DND-41 (cell line): ENCODE measurements around the gene ZNF174.
A peak's percentile ranks its signal among the peaks of the same experiment; 100 is the strongest.

Experiments
- ATAC-seq: fragments of 200-7000 bp; cut with Tn5 transposase; 3 replicates; pipeline ENCODE4 v1.9.1; 2021; ENCODE audit warnings: low read depth; ENCODE audit not compliant: insufficient read depth
- DNase-seq: peaks from one replicate; pipeline ENCODE4 v3.0.0-alpha.2; 2020
- H2AFZ ChIP-seq: 2 replicates; pipeline ENCODE4 v1.6.0; 2012; ENCODE audit warnings: low read depth, low read length
- H3K27ac ChIP-seq: 2 replicates; pipeline ENCODE4 v1.5.1; 2012; ENCODE audit warnings: low read length, inconsistent platforms
- H3K27me3 ChIP-seq: fragments of 200-600 bp; sonication (generic); 2 replicates; pipeline ENCODE4 v1.6.0; 2012; ENCODE audit warnings: low read length, mild to moderate bottlenecking, inconsistent platforms; ENCODE audit not compliant: insufficient read depth, poor library complexity
- H3K36me3 ChIP-seq: 2 replicates; pipeline ENCODE4 v1.5.1; 2012; ENCODE audit warnings: low read length, inconsistent platforms; ENCODE audit not compliant: insufficient read depth
- H3K4me1 ChIP-seq: 2 replicates; pipeline ENCODE4 v1.5.1; 2012; ENCODE audit warnings: mild to moderate bottlenecking, low read length; ENCODE audit not compliant: insufficient read depth
- H3K4me2 ChIP-seq: 2 replicates; pipeline ENCODE4 v1.6.0; 2012; ENCODE audit warnings: mild to moderate bottlenecking, moderate library complexity, low read length, inconsistent platforms; ENCODE audit not compliant: insufficient read depth
- H3K4me3 ChIP-seq, 2 experiments: fragments of 200-600 bp in 1 of 2; shearing (Covaris generic) in 1 of 2; 2 replicates each; pipeline ENCODE4 v1.5.1; 2012 to 2016; ENCODE audit warnings: inconsistent platforms in 2 of 2, low read length in 2 of 2, mild to moderate bottlenecking in 2 of 2, low read depth in 1 of 2, moderate library complexity in 1 of 2
- H3K79me2 ChIP-seq: 2 replicates; pipeline ENCODE4 v1.6.0; 2012; ENCODE audit warnings: low read length, inconsistent platforms; ENCODE audit not compliant: insufficient read depth
- H3K9ac ChIP-seq: 2 replicates; pipeline ENCODE4 v1.6.0; 2012; ENCODE audit warnings: low read depth, mild to moderate bottlenecking, inconsistent platforms, low read length, moderate library complexity
- H3K9me3 ChIP-seq: 2 replicates; pipeline ENCODE4 v1.5.1; 2012; ENCODE audit warnings: low read length, moderate library complexity, mild to moderate bottlenecking, inconsistent platforms; ENCODE audit not compliant: insufficient read depth, severe bottlenecking
- H4K20me1 ChIP-seq: 2 replicates; pipeline ENCODE4 v1.6.0; 2012; ENCODE audit warnings: low read length; ENCODE audit not compliant: insufficient read depth
- CTCF ChIP-seq: IDR thresholded peaks from 2 replicates; pipeline ENCODE4 v1.5.1; 2012; ENCODE audit warnings: borderline replicate concordance, low read length, moderate library complexity, mild to moderate bottlenecking; ENCODE audit not compliant: poor library complexity, severe bottlenecking; ENCODE audit errors: extremely low read depth
- EZH2 ChIP-seq: IDR thresholded peaks from 3 replicates; pipeline ENCODE4 v1.6.1; 2012; ENCODE audit warnings: borderline replicate concordance, low read depth, mild to moderate bottlenecking, moderate library complexity, low read length, inconsistent platforms; ENCODE audit not compliant: severe bottlenecking

Gene ZNF174

GRCh38 chr16:3454631-3455147 lies 53.7 kb downstream of the ZNF174 start:
- no peak for ATAC-seq
- Histone ChIP-seq H3K27ac (no peak overlapping the region), H3K9ac (no peak overlapping the region), H3K27me3 (no peaks in the 10 kb centered on the region), H3K4me1 (peaks cover 24% of the 10 kb centered on the region), H3K79me2 (peaks cover 27% of the 10 kb centered on the region), H3K9me3 (no peaks in the 10 kb centered on the region), H3K4me3 (no peak overlapping the region), H4K20me1 (peaks cover 9% of the 10 kb centered on the region; the same call in 1 of the 2 replicates), H2AFZ (no peak overlapping the region), H3K4me2 (no peak overlapping the region), H3K36me3 (peaks cover 1% of the 10 kb centered on the region)
- TF ChIP-seq EZH2 (no peak), CTCF (no peak)
- no peak for DNase-seq

GRCh38 chr16:3457434-3458252 lies 56.6 kb downstream of the ZNF174 start:
- ATAC-seq (peak; percentile 88), DNase-seq (peak; percentile 91)
- Histone ChIP-seq H3K9me3 (no peaks in the 10 kb centered on the region), H3K79me2 (peaks cover 56% of the 10 kb centered on the region), H3K4me2 (peak overlapping the region; percentile 99), H3K27me3 (no peaks in the 10 kb centered on the region), H3K9ac (peak overlapping the region; percentile 90), H4K20me1 (peaks cover 32% of the 10 kb centered on the region), H3K4me1 (peaks cover 51% of the 10 kb centered on the region), H3K4me3 (peak overlapping the region; percentile 91 to 94), H3K27ac (peak overlapping the region; percentile 98), H2AFZ (peak overlapping the region; percentile 97), H3K36me3 (peaks cover 4% of the 10 kb centered on the region)
- TF ChIP-seq EZH2 (no peak), CTCF (peak; percentile 68)

GRCh38 chr16:3458278-3458851 lies 57.4 kb downstream of the ZNF174 start:
- peak overlapping the region; percentile 80 for H2AFZ ChIP-seq
- peak overlapping the region; percentile 90 for H3K9ac ChIP-seq
- peak overlapping the region; percentile 91 to 94; a peak in 3 of 4 replicates for H3K4me3 ChIP-seq
- peaks cover 4% of the 10 kb centered on the region for H3K36me3 ChIP-seq
- H3K27ac ChIP-seq, result peak overlapping the region; percentile 98
- H3K27me3 ChIP-seq, result no peaks in the 10 kb centered on the region
- H3K9me3 ChIP-seq, result no peaks in the 10 kb centered on the region
- peaks cover 63% of the 10 kb centered on the region for H3K79me2 ChIP-seq
- ATAC-seq (no peak), DNase-seq (peak; percentile 20)
- H3K4me1 ChIP-seq, result peaks cover 53% of the 10 kb centered on the region
- peaks cover 32% of the 10 kb centered on the region for H4K20me1 ChIP-seq
- H3K4me2 ChIP-seq, result peak overlapping the region; percentile 99
- TF ChIP-seq EZH2 (no peak), CTCF (no peak)
